Effector CD8-positive, alpha-beta T cell (primary cell): ENCODE results near the gene ZNF202.
A peak's percentile ranks its signal among the peaks of the same experiment; 100 is the strongest.
"Not testable (repeated sequence)": the region's sequence is repeated elsewhere in the genome, so short reads cannot be mapped to it uniquely, and the experiment has no call there.

Experiments
- DNase-seq: peaks from one replicate; lab custom pipeline; 2025; lab: John Stamatoyannopoulos, UW
- total RNA-seq, 4 experiments: gene quantifications; one replicate each; lab custom pipeline; 2026; lab: John Stamatoyannopoulos, UW

The ZNF202 gene
- total RNA-seq: 28.1 to 50.3 (median 34.6) reads per million in 4 experiments

DNA sequence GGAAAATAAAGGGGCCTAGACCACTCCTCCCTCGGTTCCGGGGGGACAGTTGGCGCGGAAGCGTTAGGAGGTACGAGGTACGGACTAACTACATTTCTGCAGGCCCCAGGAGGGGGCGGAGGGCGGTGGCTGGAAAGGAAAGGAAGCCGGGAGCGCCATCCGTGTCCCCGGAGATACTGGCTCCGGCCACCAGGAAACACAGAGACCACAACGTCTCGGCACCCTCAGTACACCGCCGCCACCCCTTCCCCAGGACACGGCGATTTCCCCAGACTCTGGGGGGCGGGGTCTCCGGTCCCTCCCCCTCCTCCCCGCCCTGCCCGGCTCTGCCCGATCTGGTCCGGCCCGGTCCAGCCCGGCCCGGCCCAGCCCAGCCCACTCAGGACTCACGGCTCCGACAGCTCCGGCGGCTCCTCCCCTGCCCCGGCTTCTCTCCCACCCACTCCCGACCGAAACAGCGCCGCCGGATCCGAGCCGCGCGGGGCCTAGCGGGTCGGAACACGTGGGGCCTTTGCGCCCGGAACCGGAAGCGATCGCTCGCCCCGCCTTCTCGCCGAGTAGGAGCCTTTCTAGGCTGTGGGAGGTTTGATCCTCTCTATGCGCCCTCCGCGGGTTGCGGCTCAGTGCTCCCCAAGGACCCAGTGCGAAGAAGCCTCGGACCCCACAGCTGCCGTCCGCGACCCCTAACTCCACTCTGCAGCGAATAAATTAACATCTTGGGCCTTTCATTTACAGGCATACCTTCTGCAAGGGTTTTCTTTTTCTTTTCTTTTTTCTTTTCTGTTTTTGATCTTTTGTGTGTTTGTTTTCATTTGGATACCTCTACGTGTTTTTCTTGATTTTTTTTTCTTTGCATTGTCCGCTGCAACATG lies at the start of gene ZNF202:
Gene ZNF202, minus strand, starts transcription at position 502 of the 872 bp plus-strand sequence. CDS start 10,772 bp downstream, outside the sequence.
- DNase-seq: peak; percentile 82

DNA sequence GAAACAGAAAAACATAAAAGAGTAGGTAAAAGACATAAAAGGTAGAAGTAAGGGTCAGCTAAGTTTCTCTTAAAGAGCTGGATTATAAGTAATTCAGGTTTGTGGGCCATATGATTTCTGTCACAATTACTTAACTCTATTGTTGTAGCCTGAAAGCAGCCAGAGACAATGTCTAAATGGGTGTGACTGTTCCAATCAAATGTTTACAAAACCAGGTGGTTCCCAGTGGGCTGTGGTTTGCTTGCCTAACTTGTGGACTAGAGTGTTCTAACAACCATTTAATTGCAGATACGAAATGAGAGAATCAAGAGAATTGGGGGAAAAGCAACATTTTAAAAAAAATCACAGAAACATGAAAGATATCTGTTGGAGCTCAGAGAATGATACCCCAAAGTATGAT lies 42.1 kb upstream of the ZNF202 start:
- no peak for DNase-seq

DNA sequence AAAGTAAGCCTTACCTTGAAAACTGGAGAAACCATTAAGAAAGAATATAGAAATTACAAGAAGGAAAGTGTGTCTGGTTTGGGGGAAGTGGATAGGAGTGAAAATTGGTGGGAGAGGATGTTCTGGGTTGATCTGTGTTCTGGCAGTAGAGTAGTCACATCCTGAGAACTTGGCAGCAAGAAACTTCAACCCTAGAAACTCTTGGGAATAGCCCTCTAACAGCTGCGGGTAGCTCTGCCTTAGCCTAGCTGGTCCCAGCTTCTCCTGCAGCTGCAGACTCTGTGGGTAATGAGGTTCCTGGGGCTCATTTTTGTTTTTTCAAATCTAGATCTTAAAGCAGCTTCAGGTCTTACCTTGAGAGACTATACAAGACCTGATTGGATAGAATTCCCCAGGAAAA lies 37.1 kb upstream of the ZNF202 start:
- no peak for DNase-seq

DNA sequence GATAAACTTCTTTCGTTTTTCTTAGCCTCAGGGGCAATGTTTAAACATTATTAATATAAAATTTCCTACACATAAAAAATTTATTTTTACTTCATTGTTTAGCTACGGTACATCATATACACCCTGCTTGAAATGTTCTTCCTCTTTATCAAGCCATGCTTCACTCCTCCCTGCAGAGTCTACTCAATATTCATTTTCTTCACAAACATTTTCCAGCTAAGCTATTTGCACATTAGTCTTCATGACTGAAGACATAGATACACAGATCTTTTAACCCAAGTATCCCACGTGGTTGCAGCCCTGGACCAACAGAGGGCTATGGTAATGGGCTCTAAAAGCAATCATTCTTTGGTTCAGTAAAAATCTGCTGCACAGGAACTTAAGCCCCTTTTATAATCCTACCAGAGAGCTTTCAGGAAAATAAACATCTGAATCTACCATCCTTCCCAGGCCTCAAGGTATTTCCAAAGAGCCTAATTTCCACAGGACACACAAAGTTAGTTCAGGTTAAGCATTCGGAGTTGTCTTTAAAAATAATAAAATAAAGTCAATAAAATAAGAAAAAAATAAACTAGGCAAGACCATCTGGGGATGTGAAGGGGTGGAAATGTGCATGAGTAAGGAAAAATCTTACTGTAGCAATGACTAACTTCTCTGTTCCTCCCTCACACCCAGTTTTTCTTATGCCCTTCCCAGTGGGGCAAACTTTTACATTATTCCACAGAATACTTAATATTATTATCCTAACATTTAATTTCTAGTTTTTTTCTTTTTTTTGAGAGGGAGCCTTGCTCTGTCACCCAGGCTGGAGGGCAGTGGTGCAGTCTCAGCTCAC lies 34.5 kb upstream of the ZNF202 start:
- no peak for DNase-seq

DNA sequence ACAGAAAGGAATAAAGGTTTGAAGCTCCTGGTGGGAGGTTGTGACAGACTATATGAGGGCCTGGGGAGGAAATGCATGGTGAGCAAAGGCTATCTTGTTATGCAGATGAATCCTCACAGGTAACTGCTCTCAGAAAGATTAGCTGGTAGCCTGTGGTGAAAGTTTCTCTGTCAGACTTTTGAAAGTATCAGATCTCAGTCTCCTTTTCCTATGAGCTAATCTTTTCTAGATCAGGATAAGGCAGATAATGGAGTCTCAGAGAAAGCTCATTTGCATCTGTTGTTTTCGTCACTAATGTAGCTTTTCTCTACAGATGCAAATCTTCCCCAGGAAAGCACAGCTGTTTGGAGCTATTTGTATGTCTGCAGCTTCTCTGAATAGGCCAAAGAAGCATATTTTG lies 33.8 kb upstream of the ZNF202 start:
- DNase-seq: no peak

DNA sequence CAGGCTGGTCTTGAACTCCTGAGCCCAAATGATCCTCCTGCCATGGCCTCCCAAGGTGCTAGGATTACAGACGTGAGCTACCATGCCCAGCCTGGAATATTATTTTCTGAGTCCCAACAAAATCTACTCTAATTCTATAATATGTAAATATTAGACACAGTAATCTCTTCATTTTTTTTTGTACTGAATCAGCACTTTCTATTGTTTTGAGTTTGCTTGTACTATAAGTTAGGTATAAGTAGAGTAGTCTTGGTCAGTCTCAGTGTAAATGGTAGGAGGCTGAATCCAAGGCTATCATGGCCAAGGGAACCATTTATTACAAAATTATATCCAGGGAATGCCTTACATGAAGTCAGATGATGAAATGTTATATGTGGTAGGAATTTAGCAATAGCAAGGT lies 32.5 kb upstream of the ZNF202 start:
- no peak for DNase-seq

DNA sequence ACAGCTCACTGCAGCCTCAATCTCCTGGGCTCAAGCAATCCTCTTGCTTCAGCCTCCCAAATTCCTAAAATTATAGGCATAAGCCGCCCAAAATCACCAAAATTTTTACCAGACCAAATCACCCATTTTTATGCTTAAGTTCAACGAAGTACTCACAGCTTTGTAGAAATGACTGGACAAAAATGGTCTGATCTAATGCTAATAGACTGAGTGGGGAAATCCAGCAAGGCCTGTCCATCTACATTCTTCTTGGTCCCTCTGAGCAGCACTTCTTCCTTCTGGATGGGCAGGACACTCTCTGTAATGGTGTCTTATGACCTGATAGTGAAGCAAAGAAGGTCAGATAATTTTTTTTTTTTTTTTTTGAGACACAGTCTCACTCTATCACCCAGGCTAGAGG lies 31.6 kb upstream of the ZNF202 start:
- DNase-seq: no peak

DNA sequence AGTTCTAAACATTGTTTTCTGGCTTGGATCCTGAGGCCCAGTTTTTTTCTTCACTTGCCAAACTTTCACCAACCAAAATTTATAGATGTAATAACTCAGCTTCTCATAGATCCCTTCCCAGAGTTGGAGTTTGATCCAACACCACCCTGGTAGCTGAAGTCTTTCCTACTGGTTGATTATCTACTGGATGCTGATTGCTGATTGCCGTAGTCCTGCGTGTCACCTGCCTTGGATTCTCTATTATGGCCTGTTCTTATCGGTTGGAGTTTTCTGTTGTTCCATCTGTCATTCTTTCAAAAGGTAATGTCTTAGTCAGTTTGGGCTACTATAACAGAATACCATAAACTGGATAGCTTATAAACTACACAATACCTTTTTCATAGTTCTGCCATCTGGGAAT lies 30.2 kb upstream of the ZNF202 start:
- no peak for DNase-seq

DNA sequence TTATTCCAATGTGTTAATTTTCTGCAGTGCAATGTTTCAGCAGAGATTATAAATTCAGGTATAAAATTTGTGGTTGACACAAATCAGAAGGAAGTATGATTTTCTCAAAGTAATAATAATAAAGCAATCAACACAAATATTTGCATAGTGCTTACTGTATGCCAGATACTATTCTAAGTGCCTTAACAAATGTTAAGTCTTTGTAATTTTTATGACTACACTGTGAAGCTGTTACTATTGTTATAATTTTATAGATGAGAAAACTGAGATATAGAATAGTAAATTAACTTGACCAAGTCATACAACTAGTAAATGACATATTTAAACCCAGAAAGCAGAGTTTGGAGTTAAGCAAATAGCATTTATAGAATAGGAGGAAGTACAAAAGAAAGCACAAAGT lies 29.3 kb upstream of the ZNF202 start:
- DNase-seq: no peak

DNA sequence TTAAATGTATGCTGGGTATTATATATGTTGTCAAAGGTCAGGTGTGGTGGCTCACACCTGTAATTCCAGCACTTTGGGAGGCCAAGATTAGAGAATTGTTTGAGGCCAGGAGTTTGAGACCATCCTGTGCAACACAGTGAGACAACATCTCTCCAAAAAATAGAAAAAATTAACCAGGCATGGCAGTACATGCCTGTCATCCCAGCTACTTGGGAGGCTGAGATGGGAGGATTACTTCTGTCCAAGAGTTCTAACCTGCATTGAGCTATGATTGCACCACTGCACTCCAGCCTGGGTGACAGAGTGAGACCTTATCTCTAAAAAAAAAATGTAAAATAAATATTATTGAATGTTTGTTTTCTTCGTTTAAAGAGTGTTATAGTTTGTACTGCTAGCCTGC lies 24.1 kb upstream of the ZNF202 start:
- DNase-seq: no peak

DNA sequence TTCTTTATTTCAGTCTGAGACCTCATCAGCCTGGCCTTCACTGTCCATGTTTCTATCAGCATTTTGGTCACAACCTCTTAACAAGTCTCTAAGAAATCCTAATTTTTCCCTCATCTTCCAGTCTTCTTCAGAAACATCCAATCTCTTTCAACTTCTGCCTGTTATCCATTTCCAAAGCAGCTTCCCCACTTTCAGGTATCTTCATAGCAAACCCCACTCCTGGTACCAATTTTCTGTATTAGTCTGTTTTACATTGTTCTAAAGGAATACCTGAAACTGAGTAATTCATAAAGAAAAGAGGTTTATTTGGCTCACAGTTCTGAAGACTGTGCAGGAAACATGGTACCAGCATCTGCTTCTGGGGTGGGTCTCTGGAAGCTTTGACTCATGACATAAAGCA lies 21.0 kb upstream of the ZNF202 start:
- DNase-seq: no peak

DNA sequence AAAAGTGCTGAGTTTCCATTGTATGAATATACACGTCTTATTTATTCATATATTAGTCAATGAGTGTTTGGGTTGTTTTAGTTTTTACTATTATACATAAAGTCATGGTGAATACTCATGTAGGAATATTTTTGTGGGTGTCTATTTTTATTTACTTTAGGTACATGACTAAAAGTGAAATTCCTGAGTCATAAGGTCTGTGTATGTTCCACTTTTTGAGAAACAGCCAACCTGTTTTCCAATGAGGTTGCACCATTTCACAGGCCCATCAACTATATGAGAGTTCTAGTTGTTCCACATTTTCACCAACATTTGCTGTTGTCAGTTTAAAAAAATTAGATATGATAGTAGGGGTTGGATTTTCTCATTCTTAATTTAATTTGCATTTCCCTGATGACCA lies 19.4 kb upstream of the ZNF202 start:
- no peak for DNase-seq

DNA sequence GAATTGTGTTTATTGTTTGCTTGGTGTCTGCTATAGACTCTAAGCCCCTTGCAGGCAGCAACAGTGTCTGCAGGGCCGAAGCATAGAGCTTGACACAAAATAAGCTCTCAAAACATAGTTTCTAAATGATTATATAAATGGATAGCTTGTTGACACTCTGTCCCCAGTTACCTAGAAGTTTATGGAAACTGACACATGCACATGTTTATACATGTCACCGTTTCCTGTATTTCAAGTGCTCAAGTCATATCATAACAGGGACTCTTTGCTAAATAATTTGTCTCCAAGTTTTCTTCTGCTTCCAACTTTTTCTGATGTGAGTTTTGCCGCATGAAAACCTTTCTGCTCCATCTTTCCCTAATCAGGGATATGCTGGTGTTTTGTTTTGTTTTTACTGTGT lies 16.5 kb upstream of the ZNF202 start:
- DNase-seq: no peak

DNA sequence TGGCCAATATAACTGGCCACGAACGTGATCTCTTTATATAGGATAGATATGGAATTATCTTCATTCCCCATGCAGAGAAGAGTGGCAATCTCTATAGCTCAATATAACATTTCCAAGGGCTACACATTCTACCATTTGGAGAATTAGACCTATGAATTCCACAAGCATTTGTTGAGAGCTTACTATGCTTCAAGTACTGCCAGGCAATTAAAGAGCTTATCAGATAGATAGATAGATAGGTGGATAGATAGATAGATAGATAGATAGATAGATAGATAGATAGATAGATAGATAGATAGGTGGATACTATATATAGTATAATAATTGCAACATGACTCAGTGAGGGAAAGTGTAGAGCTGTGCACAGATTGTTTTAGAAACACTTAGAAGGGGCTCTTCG lies 14.4 kb upstream of the ZNF202 start:
- no peak for DNase-seq

DNA sequence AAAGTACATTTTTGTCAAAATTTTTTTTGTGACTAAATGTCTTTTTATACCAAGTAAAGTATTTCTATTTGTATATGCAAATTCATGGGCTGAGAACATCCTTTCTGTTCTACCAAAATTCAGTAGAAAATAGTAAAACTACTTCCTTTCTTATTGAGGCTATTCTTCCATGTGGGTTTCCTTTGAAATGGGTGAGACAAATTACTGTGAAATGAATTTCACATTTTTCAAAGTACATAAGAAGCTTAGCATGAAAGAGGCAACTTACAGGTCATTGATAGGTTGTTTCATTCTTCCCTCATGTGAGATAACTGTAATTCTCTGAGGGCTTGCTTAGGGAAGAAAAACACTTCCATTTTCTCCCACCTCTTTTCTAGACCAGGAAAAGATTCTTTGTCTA lies 13.9 kb upstream of the ZNF202 start:
- DNase-seq: no peak

DNA sequence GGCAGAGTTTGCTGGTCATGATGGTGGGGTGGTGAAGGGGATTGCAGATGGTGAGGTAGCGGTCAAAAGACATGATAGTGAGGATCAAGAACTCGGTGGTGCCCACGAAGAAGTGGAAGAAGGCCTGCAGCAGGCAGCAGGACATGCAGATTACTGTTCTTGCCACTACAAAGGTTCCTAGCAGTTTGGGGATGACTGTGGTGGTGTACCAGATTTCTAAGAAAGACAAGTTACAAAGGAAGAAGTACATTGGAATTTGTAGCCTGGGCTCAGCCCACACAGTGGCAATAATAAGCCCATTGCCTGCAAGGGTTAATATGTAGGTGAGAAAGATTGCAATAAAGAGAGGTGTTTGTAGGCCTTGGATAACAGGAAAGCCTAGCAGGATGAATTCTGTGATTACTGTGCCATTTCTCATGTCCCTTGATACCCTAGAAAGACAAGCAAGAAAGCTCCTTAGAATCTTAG lies 12.7 kb upstream of the ZNF202 start, which contains the start of gene OR6X1:
Gene OR6X1, minus strand, starts transcription at position 418 of the 468 bp plus-strand sequence. Its CDS starts 0 bp downstream, at position 418.
- no peak for DNase-seq

DNA sequence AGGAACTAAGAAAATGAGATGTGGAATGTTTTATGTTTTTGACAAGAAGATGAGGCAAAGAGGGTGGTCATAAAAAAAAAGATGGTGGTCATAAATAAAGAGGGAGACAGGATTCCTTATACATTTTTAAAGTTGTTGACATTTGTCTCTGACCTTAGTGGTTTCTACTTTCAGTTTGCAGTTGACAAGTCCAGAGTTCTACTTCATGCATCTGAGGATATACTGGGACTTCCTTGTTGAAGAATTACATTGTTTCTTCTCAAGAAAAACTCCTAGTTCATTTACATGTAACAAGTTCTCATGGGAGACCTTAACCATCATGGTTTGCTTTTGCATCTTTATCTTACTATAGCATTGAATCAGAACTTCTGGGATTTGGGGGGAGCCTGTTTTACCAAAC lies 11.7 kb upstream of the ZNF202 start:
- no peak for DNase-seq

DNA sequence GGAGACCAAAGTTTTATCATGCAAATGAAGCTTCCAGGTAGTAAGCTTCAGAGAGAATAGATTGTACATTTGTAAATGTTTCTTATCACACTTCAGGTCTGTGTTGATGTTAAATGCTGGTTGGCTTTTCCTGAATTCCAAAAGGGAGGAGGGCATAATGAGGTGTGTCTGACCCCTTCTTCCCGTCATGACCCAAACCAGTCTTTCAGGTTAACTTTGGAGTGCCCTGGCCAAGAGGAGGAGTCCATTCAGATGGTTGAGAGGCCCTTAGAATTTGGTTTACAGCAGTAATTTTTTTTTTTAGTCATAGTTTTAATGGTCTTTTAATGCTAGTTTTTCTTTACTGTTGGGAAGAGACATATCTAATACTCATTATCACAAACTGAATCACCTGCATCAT lies 10.3 kb upstream of the ZNF202 start:
- DNase-seq: no peak

DNA sequence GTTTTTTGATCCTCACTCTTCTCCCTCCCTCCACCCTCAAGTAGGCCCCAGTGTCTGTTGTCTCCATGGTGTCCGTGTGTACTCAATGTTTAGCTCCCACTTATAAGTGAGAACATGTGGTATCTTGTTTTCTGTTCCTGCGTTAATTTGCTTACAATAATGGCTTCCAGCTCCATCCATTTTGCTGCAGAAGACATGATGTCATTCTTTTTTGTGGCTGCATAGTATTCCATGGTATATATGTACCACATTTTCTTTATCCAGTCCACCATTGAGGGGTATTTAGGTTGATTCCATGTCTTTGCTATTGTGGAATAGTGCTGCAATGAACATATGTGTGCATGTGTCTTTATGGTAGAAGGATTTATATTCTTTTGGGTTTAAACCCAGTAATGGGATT lies 6.9 kb upstream of the ZNF202 start:
- not testable (repeated sequence) for DNase-seq

DNA sequence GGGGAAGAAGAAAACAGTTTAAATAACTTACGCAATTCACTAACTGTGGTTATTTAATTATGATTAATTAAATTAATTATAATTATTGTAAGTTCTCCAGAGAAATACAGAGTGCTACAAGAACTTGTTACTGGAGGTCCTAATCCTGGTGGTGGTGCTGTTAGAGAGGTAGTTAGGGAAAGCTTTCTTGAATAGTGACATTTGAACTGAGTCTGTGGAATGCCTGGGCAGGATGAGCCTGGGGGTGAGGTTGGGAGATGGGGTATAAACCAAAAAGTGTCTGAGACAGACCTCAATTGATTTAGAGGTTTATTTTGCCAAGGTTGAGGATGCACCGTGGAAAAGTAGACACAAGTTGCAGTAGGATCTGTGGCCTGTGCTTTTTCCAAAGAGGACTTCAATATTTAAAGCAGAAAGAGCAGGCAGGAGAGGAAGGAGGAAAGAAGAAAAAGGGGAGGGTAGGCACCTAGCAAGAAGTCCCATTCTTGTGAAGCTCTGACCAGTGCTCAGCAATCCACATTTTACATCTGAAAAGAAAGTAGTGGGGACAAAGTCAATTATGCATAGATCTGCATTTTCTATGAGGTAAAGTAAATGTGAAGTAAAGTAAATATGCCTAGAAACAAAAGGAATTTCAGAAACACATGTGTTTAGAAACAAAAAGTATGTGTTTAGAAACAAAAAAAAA lies 4.4 kb upstream of the ZNF202 start:
- DNase-seq: no peak

DNA sequence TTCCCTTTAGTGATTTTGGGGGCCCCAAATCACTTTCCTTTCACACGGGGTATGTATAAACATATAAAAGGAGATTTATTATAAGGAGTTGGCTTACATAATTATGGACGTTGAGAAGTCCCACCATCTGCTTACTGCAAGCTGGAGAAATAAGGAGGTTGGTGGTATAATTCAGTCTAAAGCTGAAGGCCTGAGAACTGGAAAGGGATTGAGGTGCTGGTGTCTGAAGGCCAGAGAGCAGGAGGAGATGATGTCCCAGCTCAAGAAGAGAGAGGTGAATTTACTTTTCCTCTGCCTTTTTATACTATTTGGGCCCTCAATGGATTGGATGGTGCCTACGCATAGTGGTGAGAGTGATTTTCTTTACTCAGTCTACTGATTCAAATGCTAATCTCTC lies 1.3 kb upstream of the ZNF202 start:
- DNase-seq: no peak

DNA sequence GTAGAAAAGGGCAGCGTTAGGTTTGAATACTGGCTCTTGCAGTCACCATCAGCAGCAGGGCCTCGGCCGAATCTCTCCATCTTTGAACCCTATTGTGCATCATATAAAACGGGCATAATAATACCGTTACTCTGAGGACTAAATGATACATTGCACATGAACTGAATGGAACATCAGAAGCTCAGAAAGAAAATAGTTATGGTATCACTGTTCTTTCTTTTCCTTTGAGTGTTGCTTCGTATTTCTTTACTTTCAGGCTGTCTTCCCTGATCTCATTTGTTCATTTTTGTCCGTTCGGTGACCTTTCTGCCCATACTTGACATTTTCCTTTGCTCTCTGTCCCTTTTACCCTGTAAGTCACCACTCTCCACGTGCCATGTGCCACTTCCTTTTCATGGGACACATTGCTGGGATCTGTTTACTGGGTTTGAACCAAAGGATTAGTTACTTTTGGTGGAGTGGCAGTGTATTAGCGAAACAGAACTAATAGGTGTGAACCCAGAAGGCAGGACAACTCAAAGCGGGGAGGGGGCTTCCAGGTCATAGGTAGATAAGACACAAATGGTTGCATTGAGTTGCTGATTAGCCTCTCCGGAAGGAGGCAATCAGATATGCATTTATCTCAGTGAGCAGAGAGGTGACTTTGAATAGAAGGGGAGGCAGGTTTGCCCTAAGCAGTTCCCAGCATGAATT lies 717 bp upstream of the ZNF202 start:
- DNase-seq: no peak
